OCI-LY1 (cell line): ENCODE data around the gene SHISA4.

ENCODE experiments used
- EZH2 ChIP-seq: fragments of 200-600 bp; sonication (generic), shearing (Covaris generic); IDR thresholded peaks from 2 replicates; pipeline ENCODE4 v1.8.0; 2017; ENCODE audit warnings: borderline replicate concordance, mixed run types, mild to moderate bottlenecking, antibody characterized with exemption, low read length, moderate library complexity, mixed read lengths
- TF ChIP-seq, protein P1 (sequence below): fragments of 200-600 bp; sonication (generic), shearing (Covaris generic); IDR thresholded peaks from 2 replicates; pipeline ENCODE4 v1.5.1; 2017; ENCODE audit warnings: mild to moderate bottlenecking, antibody characterized with exemption, low read length, moderate library complexity, mixed read lengths

DNA sequence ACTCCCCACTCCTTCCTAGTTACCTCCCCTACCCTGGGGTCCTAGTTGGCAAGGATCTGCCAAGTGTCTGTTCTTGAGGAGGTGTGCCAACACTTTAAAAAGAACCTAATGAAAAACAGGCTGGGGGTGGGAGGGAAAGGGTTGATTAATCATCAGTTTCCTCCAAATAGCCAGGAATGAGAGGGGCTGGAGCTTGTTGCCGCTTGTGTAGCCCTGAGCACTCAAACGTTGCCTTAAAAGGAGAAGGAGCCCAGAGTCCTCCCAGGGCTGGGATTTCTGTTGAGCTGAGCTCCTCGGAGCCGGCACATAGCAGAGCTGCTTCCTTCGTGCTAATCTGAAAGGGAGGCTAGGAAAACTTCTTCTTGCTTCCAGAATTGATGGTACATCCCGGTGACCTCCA, 15.9 kb downstream of the SHISA4 start:
- TF ChIP-seq, protein P1, sequence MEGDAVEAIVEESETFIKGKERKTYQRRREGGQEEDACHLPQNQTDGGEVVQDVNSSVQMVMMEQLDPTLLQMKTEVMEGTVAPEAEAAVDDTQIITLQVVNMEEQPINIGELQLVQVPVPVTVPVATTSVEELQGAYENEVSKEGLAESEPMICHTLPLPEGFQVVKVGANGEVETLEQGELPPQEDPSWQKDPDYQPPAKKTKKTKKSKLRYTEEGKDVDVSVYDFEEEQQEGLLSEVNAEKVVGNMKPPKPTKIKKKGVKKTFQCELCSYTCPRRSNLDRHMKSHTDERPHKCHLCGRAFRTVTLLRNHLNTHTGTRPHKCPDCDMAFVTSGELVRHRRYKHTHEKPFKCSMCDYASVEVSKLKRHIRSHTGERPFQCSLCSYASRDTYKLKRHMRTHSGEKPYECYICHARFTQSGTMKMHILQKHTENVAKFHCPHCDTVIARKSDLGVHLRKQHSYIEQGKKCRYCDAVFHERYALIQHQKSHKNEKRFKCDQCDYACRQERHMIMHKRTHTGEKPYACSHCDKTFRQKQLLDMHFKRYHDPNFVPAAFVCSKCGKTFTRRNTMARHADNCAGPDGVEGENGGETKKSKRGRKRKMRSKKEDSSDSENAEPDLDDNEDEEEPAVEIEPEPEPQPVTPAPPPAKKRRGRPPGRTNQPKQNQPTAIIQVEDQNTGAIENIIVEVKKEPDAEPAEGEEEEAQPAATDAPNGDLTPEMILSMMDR = no peak
- no peak for TF ChIP-seq EZH2
